RWPE1 (cell line): ENCODE measurements around the gene CSAD.
A peak's percentile ranks its signal among the peaks of the same experiment; 100 is the strongest.
"Not testable (repeated sequence)": the region's sequence is repeated elsewhere in the genome, so short reads cannot be mapped to it uniquely, and the experiment has no call there.

Experiments used
- CTCF ChIA-PET: fragments of 350-600 bp; sonication (Branson Sonifier 250); formaldehyde crosslinking; extraction: SDS; loops from one replicate; lab custom pipeline; 2021; lab: Yijun Ruan, JAX
- POLR2A ChIA-PET: fragments of 400-600 bp; formaldehyde crosslinking; extraction: SDS; loops from one replicate; lab custom pipeline; 2020; ENCODE audit warnings: antibody characterized with exemption; ENCODE audit not compliant: low non-redundant PET; lab: Yijun Ruan, JAX
- DNase-seq: peaks from one replicate; pipeline ENCODE4 v3.0.0; 2012; ENCODE audit warnings: low spot score
- H3K27ac ChIP-seq: fragments of 450-650 bp; 2 replicates; pipeline ENCODE4 v1.5.1; 2017
- TF ChIP-seq, protein P1 (sequence below): fragments of 450-650 bp; conservative IDR thresholded peaks from 2 replicates; pipeline ENCODE4 v1.5.1; 2017; ENCODE audit warnings: low read depth, mild to moderate bottlenecking

The CSAD gene

DNA sequence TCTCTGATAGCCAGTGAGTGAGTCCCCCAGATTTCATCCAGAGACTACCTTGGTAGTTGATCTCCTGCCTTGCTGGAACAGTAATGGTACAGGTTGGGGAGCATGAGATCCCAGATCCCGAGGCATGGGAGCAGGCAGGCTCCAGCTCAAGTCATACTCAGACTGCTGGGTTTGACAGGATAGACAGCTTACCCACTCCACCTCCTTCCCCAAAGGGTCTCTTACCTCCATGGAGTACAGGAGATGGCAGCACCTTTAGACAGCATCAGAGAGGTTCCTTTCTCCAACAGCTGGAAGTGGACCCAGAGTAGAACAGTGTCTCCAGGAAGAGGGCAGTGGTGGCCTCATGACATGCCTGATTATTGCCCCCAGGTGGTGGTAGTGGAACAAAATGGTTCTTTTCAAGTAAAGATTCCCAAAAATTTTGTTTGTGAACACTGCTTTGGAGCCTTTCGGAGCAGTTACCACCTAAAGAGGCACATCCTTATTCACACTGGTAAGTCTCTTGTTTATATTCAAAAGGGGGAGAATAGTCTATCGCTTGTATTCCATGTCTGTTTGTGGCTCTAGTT, 4.9 kb upstream of the CSAD start:
- no peak for DNase-seq
- ChIA-PET POLR2A (no interaction called here), CTCF (interaction anchor here (0.8 kb wide), 1 partner anchor 13 kb away, joined by 3 read pairs; no protein-coding TSS in a partner anchor)
- H3K27ac ChIP-seq = no peak overlapping the region
- TF ChIP-seq, protein P1, sequence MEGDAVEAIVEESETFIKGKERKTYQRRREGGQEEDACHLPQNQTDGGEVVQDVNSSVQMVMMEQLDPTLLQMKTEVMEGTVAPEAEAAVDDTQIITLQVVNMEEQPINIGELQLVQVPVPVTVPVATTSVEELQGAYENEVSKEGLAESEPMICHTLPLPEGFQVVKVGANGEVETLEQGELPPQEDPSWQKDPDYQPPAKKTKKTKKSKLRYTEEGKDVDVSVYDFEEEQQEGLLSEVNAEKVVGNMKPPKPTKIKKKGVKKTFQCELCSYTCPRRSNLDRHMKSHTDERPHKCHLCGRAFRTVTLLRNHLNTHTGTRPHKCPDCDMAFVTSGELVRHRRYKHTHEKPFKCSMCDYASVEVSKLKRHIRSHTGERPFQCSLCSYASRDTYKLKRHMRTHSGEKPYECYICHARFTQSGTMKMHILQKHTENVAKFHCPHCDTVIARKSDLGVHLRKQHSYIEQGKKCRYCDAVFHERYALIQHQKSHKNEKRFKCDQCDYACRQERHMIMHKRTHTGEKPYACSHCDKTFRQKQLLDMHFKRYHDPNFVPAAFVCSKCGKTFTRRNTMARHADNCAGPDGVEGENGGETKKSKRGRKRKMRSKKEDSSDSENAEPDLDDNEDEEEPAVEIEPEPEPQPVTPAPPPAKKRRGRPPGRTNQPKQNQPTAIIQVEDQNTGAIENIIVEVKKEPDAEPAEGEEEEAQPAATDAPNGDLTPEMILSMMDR = no peak

DNA sequence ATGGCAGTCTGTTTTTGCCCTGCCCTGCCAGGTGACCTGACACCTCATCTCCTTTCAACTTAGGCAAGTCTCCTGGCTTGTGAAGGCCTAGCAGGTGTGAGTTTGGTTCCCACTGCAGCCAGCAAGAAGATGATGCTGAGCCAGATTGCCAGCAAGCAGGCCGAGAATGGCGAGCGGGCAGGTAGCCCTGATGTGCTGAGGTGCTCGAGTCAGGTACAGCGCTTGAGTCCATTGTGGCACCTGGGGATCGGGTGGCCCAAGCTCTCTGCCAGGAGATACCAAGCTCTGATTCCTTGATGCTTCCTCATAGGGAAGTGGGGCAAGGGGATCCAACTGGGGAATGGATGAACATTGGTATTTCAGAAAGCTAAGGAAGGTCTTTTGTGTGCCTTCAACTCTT, 4.1 kb upstream of the CSAD start:
- H3K27ac ChIP-seq = no peak overlapping the region
- TF ChIP-seq, protein P1 = no peak
- no peak for DNase-seq
- CTCF ChIA-PET = no interaction called here
- POLR2A ChIA-PET = no interaction called here

DNA sequence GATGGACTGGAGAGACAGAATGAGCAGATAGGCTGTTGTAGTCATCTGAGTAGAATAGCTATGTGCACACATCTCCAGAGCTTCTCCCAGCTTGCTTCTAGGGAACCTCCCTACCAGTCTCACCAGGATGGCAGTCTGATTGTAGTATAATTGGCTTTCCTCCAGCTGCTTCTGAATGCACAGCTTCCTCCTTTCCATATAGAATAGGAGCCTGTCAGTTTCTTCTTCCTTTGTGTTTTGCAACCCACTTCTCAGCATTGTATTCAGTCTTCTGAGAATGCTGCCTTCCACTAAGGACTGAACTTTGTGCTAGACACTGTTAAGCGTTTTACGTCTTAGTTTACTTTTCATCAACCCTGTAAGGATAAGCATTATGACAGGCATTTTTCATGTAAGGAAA, 2.2 kb upstream of the CSAD start:
- no peak for DNase-seq
- no peak overlapping the region for H3K27ac ChIP-seq
- TF ChIP-seq, protein P1 = no peak
- POLR2A ChIA-PET = no interaction called here
- CTCF ChIA-PET = interaction anchor here (0.6 kb wide), 1 partner anchor 56 kb away, joined by 4 read pairs; no protein-coding TSS in a partner anchor

DNA sequence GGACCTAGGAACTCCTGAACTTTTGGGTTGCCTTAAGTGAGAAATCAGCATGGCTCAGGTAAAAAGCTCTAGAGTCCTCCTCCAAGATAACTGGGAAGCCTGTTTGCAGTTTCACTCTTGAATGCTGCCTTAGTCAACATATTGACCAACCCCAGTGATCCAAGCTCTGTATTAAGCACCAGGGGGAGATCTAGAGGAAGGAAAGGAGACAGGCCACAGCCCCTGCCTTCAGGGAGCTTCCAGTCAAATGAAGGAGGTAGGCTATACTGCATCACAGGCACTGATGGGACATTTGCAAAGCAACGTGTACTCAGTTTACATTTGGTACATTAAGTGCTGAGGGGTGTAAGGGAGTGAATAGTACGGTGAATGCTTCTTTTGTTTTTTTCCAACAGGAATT, 1.2 kb upstream of the CSAD start:
- no peak overlapping the region for H3K27ac ChIP-seq
- CTCF ChIA-PET = interaction anchor here (1.0 kb wide), 1 partner anchor 9 kb away, joined by 4 read pairs; no protein-coding TSS in a partner anchor
- POLR2A ChIA-PET = no interaction called here
- TF ChIP-seq, protein P1 = no peak
- no peak for DNase-seq

DNA sequence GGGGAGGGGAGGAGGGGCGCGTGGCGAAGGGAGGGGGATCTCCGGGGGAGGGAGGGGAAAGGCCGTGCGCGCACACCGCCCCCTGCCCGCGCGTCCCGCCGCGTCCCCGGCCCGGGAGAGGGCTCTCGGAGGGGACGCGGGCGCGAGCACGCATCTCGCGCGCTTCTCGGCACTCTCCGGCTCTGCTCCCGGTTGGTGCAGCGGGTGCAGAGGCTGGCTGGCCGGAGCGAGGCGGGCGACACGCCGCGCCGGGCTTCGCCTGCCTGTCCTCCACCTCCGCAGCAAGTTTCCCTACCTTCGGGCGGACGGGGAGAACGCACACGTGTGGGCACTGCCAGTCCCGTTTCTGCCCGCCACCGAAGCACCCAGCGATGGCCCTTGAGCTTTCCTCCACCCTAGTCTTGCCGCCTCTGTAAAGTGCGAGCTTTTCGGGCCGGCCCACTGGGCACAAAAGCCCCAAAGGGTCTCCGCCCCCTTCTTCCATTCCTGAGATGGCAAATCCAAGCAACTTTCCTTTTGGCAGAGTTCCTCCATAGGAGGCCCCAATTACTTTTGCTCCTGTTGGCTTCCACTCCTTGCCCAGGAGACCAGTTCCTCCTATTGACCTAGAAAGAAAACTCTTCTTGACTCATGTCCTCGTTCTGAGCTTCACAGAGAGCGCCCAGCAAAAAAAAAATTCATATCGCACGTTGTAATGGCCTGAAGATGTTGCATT, 363 bp upstream of the CSAD start:
- peak overlapping the region; percentile 98 for H3K27ac ChIP-seq
- POLR2A ChIA-PET = no interaction called here
- TF ChIP-seq, protein P1 = no peak
- CTCF ChIA-PET = interaction anchor here (0.9 to 1.0 kb wide), 3 partner anchors 9 to 82 kb away, joined by 4 read pairs; no protein-coding TSS in a partner anchor
- DNase-seq = peak; percentile 81

DNA sequence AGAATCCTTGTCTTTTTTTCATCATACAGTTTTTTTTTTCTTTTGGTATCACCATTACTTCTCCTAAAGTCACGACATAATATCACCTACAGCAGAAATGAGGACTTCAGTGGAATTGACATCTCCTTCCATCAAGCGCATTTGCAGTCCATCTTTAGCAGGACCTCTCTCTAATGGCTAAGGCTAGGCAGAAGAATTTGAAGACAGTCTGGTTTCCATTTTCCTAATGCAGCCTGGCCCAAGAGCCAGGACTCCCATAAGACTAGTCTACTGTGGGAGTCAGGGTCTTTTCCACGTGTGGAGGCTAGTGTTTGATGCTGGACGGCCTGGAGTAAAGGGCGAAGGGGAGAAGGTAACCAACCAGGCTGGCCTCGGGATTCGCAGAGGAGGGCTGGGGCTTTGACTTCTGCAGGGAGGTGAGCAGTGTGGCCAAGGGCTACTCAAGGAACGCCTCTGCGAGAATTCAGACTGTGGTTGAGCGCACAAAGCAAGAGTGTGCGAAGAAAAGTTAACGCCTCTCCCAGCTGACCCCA, 972 bp downstream of the CSAD start:
- H3K27ac ChIP-seq = peak overlapping the region; percentile 98
- CTCF ChIA-PET = interaction anchor here (0.6 to 1.1 kb wide), 3 partner anchors 54 to 114 kb away, joined by 4 to 6 read pairs (median 5); no protein-coding TSS in a partner anchor
- POLR2A ChIA-PET = no interaction called here
- no peak for DNase-seq
- TF ChIP-seq, protein P1 = no peak

DNA sequence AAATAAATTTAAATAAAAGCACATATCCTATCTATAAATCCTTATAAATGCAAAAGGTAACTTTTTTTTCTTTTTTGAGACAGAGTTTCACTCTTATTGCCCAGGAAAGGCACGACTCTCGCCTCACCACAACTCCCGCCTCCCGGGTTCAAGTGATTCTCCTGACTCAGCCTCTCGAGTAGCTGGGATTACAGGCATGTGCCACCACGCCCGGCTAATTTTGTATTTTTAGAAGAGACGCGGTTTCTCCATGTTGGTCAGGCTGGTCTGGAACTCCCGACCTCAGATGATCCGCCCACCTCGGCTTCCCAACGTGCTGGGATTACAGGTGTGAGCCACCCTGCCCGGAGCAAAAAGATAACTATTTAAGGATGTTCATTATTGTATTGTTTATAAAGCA, 1.9 kb downstream of the CSAD start:
- CTCF ChIA-PET, DNase-seq, POLR2A ChIA-PET: not testable (repeated sequence)
- H3K27ac ChIP-seq = peak overlapping the region; percentile 42

DNA sequence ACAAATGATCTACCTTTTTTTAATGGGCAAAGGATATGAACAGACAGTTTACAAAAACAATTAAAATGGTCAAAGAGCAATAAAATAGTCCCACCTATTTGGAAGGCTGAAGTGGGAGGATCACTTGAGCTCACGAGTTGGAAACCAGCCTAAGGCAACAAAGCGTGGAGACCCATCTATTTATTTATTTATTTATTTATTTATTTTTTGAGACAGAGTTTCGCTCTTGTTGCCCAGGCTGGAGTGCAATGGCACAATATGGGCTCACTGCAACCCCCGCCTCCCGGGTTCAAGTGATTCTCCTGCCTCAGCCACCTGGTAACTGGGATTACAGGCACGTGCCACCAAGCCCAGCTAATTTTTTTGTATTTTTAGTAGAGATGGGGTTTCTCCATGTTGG, 3.3 kb downstream of the CSAD start:
- DNase-seq, POLR2A ChIA-PET, H3K27ac ChIP-seq: not testable (repeated sequence)
- CTCF ChIA-PET = interaction anchor here (0.6 to 0.7 kb wide), 2 partner anchors 107 to 1222 kb away, joined by 3 to 7 read pairs; no protein-coding TSS in a partner anchor
